GM10266 (cell line): ENCODE data around the gene GPC6.

ENCODE experiments used
- DNase-seq: peaks from one replicate; pipeline ENCODE4 v3.0.0; 2012; ENCODE audit errors: extremely low spot score
- TF ChIP-seq, protein P1 (sequence below): IDR thresholded peaks from 2 replicates; pipeline ENCODE4 v1.5.1; 2012; ENCODE audit warnings: mild to moderate bottlenecking, low read depth; ENCODE audit not compliant: control insufficient read depth, insufficient read depth; ENCODE audit errors: missing control alignments

Gene GPC6

GRCh38 chr13:94174009-94174408, 947.4 kb downstream of the GPC6 start:
- no peak for DNase-seq
- TF ChIP-seq, protein P1, sequence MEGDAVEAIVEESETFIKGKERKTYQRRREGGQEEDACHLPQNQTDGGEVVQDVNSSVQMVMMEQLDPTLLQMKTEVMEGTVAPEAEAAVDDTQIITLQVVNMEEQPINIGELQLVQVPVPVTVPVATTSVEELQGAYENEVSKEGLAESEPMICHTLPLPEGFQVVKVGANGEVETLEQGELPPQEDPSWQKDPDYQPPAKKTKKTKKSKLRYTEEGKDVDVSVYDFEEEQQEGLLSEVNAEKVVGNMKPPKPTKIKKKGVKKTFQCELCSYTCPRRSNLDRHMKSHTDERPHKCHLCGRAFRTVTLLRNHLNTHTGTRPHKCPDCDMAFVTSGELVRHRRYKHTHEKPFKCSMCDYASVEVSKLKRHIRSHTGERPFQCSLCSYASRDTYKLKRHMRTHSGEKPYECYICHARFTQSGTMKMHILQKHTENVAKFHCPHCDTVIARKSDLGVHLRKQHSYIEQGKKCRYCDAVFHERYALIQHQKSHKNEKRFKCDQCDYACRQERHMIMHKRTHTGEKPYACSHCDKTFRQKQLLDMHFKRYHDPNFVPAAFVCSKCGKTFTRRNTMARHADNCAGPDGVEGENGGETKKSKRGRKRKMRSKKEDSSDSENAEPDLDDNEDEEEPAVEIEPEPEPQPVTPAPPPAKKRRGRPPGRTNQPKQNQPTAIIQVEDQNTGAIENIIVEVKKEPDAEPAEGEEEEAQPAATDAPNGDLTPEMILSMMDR, result no peak

GRCh38 chr13:94175076-94175475, 948.5 kb downstream of the GPC6 start:
- no peak for DNase-seq
- TF ChIP-seq, protein P1, result no peak

GRCh38 chr13:94176561-94176960, 950.0 kb downstream of the GPC6 start:
- TF ChIP-seq, protein P1, result no peak
- no peak for DNase-seq

- TF ChIP-seq, protein P1, result no peak
- no peak for DNase-seq
These were observed 950.4 kb downstream of the GPC6 start for GRCh38 chr13:94177041-94177440.

DNA sequence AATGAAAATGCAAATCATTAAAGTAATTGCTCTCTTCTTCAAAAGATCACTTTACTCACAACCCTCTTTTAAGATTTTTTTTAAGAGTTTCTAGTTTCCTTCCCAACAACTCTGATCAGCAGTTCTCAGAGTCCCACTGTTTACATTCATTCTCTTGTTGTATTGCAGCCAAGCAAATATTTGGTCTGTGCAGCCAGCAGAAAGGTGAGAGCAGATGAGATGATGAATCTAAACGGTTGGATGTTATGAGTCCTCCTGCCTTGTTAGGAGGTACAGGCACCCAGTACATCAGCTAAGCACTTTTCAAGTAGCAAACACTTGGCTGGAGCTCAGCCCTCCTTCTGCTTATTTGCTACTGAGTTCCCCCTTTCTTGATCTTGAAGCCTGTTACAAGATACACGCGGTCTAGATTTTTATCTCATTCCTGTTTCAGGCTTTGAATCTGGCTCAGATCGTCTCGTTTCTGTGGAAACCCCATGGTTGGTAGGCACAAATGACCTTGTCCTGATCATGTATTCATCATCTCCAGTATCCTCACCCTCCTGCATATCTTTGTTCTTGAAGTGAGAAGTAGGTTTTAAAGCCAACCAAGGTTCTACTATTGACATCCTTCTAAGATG, 952.1 kb downstream of the GPC6 start:
- TF ChIP-seq, protein P1, result no peak
- DNase-seq, result no peak

DNA sequence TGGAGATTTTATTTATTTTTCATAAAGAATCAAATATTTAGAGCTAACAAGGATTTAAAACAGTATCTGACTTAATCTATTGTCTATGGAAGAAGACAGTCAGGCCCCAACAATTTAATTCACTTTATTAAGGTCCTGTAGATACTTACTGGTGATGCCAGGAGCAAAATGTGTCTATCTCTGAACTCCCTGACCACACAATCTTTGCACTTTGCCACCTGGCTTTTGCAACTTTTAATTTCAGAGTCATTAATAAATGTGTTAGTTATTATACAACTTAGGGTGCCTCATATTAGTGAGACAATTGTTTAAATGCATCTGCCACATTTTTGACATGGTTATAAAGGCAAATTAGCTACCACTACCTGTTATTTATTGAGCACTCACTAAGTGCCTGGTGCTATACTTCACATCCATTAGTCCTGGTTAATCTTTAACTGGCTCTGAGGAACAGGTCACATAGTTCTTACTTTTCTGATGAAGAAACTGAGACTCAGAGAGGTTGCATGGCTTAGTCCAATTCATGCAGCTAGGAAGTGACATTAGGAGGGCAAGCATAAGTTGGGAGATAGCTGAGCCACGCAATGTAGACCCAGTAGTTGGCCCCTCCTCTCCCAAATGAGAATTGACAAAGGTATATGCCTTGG, 955.0 kb downstream of the GPC6 start:
- DNase-seq, result no peak
- TF ChIP-seq, protein P1, result no peak

DNA sequence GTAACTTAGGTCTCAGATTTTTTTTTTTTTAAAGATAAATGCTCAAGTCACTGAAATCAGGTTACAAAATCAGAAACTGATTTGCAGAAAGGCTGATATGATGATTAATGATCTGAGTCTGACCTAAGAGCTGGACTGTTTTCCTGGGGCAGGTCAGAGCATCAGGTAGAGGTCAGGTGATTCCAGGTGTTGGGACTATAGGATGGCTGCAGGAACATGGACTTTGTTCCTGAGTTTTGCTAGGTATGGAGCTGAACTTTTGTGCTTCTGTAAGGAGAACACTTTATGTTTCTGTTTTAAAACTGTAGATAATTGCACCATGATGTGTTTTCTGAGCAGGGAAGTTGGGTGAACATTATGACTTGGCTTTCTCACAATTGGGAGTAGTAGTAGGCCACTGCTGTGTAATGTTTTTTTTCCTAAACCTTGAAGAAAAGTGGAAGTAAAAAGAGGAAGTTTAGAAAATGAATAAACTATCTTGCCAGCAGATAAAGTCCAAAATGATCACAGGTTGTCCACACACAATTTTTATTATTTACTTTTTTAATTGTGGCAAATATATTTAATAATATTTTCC, 955.7 kb downstream of the GPC6 start:
- TF ChIP-seq, protein P1, result no peak
- DNase-seq, result no peak
